B cell (primary cell): ENCODE data around the gene FHDC1. TPM values are rescaled to one million over a fixed set of nuclear protein-coding genes. Genes with fewer than 3 reads are reported as not detected.

Experiments
- ATAC-seq: fragments of 200-7000 bp; cut with Tn5 transposase; one replicate; pipeline ENCODE4 v1.10.0; 2021; ENCODE audit warnings: low read depth, mild to moderate bottlenecking, moderate number of reproducible peaks, moderate library complexity
- CTCF ChIA-PET: fragments of 350-600 bp; sonication (Branson Sonifier 250); formaldehyde crosslinking; loops from one replicate; lab custom pipeline; 2021; ENCODE audit warnings: antibody characterized with exemption, inconsistent platforms; lab: Charles Lee
- POLR2A ChIA-PET: fragments of 350-600 bp; sonication (Branson Sonifier 250); formaldehyde crosslinking; loops from one replicate; lab custom pipeline; 2021; ENCODE audit warnings: antibody characterized with exemption; lab: Charles Lee
- DNase-seq: peaks from one replicate; pipeline ENCODE4 v3.0.0; 2013
- H2AFZ ChIP-seq: 2 replicates; pipeline ENCODE4 v1.6.1; 2012; ENCODE audit warnings: mild to moderate bottlenecking, low read depth, low read length; ENCODE audit not compliant: insufficient read depth, poor library complexity, severe bottlenecking
- H3K27ac ChIP-seq, 2 donors: 1 replicate in 1 of 2; 2 replicates in 1 of 2; pipeline ENCODE4 v1.5.1; 2012 to 2013; ENCODE audit warnings: low read length in 2 of 2, mild to moderate bottlenecking in 2 of 2, moderate library complexity in 1 of 2
- H3K27me3 ChIP-seq, 4 experiments: fragments of 200-600 bp in 1 of 4; sonication (generic) in 1 of 4; replicated peaks in 1 of 4; 1 replicate in 2 of 4; 2 replicates in 2 of 4; pipeline versions ENCODE4 v1.6.1 to v1.7.0; 2013 to 2016; ENCODE audit warnings: low read length in 3 of 4, mild to moderate bottlenecking in 2 of 4, mixed read lengths in 1 of 4, moderate library complexity in 1 of 4; ENCODE audit not compliant: insufficient read depth in 4 of 4, control insufficient read depth in 3 of 4; ENCODE audit errors: control extremely low read depth in 1 of 4
- H3K36me3 ChIP-seq, 2 experiments: replicated peaks in 1 of 2; 1 replicate in 1 of 2; 2 replicates in 1 of 2; pipeline versions ENCODE4 v1.6.1 to v1.7.1; 2013; ENCODE audit warnings: low read length in 1 of 2; ENCODE audit not compliant: insufficient read depth in 2 of 2, control insufficient read depth in 1 of 2; ENCODE audit errors: control extremely low read depth in 1 of 2, extremely low read depth in 1 of 2
- H3K4me1 ChIP-seq, 2 donors: fragments of 200-600 bp in 1 of 2; sonication (generic) in 1 of 2; 1 replicate in 1 of 2; 2 replicates in 1 of 2; pipeline versions ENCODE4 v1.5.1 to v1.6.1; 2013 to 2017; ENCODE audit warnings: low read length in 2 of 2; ENCODE audit not compliant: control insufficient read depth in 2 of 2, insufficient read depth in 2 of 2
- H3K4me2 ChIP-seq: replicated peaks from 2 replicates; pipeline ENCODE3; 2012; ENCODE audit warnings: mild to moderate bottlenecking, low read depth, low read length; ENCODE audit not compliant: poor library complexity, severe bottlenecking
- H3K4me3 ChIP-seq, 5 experiments: fragments of 200-600 bp in 1 of 5; sonication (generic) in 1 of 5; 1 replicate in 3 of 5; 2 replicates in 2 of 5; pipeline versions ENCODE4 v1.5.1 to v1.7.0; 2011 to 2016; ENCODE audit warnings: low read length in 4 of 5, mild to moderate bottlenecking in 4 of 5, low read depth in 2 of 5, control low read depth in 1 of 5, moderate library complexity in 1 of 5; ENCODE audit not compliant: insufficient read depth in 1 of 5; ENCODE audit errors: control extremely low read depth in 1 of 5, extremely low read depth in 1 of 5
- H3K79me2 ChIP-seq: fragments of 200-600 bp; sonication (generic); one replicate; pipeline ENCODE4 v1.6.0; 2016; ENCODE audit warnings: low read length; ENCODE audit not compliant: control insufficient read depth, insufficient read depth
- H3K9ac ChIP-seq: fragments of 200-600 bp; sonication (generic); 2 replicates; pipeline ENCODE4 v1.6.1; 2017; ENCODE audit warnings: mild to moderate bottlenecking, low read length, moderate library complexity
- H3K9me3 ChIP-seq, 3 donors: one replicate each; pipeline versions ENCODE4 v1.6.1 to v1.7.1; 2013; ENCODE audit warnings: low read length in 2 of 3; ENCODE audit not compliant: control insufficient read depth in 2 of 3, insufficient read depth in 1 of 3; ENCODE audit errors: control extremely low read depth in 1 of 3
- H4K20me1 ChIP-seq: 2 replicates; pipeline ENCODE4 v1.6.0; 2012; ENCODE audit warnings: mild to moderate bottlenecking, low read length; ENCODE audit not compliant: insufficient read depth, control insufficient read depth, poor library complexity, severe bottlenecking
- H3K27ac Mint-ChIP-seq: one replicate; pipeline ENCODE4 v1.8.0; 2021; ENCODE audit warnings: mixed read lengths
- H3K27me3 Mint-ChIP-seq: one replicate; pipeline ENCODE4 v1.8.0; 2021; ENCODE audit warnings: mixed read lengths
- H3K4me1 Mint-ChIP-seq: one replicate; pipeline ENCODE4 v1.8.0; 2021; ENCODE audit warnings: mixed read lengths
- H3K4me3 Mint-ChIP-seq: one replicate; pipeline ENCODE4 v1.8.0; 2021; ENCODE audit warnings: mixed read lengths
- H3K9me3 Mint-ChIP-seq: one replicate; pipeline ENCODE4 v1.8.0; 2022; ENCODE audit warnings: mixed read lengths; ENCODE audit not compliant: insufficient read depth
- EZH2 ChIP-seq: IDR thresholded peaks from 2 replicates; pipeline ENCODE4 v1.6.1; 2012; ENCODE audit warnings: borderline replicate concordance, low read depth, mild to moderate bottlenecking, moderate library complexity, low read length; ENCODE audit not compliant: insufficient read depth, poor library complexity, severe bottlenecking
- WGBS: methylation state at CpG from one replicate; pipeline ENCODE4 v1.1.5; 2013; ENCODE audit warnings: missing lambda C conversion rate; ENCODE audit not compliant: insufficient coverage; 5-methylcytosine and 5-hydroxymethylcytosine counted together
- intact Hi-C: fragments of 100-400 bp; cut with micrococcal nuclease; formaldehyde crosslinking; loops from one replicate; pipeline ENCODE4 v1.10.0; 2022
- polyA plus RNA-seq: library from polyadenylated mRNA; depleted of rRNA; stranded (reverse); fragments of >200 nt; gene quantifications from 2 replicates; pipeline ENCODE4 v1.2.3, GENCODE V29; 2012
- total RNA-seq, 2 donors: library from RNA; stranded (reverse); fragments of 120-200 nt in 1 of 2; gene quantifications; 1 replicate in 1 of 2; 2 replicates in 1 of 2; pipeline versions ENCODE4 v1.2.3 to v1.2.4, GENCODE V29; 2013 to 2022
- TF ChIP-seq, protein P1 (sequence below): fragments of 200-600 bp; IDR thresholded peaks from one replicate; pipeline ENCODE4 v1.8.0; 2022; ENCODE audit warnings: antibody characterized with exemption, mild to moderate bottlenecking

The FHDC1 gene
- total and polyA plus RNA-seq, 2 donors (not counting 1 experiment from before 2014, with no cell fraction given) = 0.13 to 0.57 TPM

DNA sequence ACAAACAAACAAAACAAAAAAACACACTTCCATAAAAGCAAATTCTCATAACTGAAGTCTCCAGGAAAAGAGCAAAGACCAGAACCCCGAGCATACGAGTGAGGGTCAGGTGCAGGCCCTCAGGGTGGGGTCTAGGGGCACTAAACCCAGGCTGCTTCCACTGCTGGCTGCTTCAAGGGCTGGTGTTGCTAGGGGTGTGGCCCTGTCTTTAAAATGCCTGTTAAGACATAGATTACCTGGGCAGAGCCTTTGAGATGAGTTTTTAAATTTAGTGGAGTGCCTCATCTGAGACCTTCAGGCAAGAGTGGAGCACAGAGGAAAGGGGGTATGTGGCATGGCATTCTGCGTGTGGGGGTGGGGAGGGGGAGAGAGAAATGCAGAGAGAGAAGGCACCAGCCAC, 87.0 kb downstream of the FHDC1 start:
- ChIA-PET CTCF (no interaction called here), POLR2A (no interaction called here)
- Mint-ChIP-seq H3K27ac (no peak overlapping the region), H3K27me3 (peaks cover 3% of the 10 kb centered on the region), H3K4me1 (peaks cover 3% of the 10 kb centered on the region), H3K9me3 (no peaks in the 10 kb centered on the region), H3K4me3 (no peak overlapping the region)
- H3K9ac ChIP-seq = no peak overlapping the region
- DNase-seq (no peak), ATAC-seq (no peak)
- no peaks in the 10 kb centered on the region for H3K27me3 ChIP-seq
- H3K36me3 ChIP-seq = no peaks in the 10 kb centered on the region
- no peak overlapping the region for H3K27ac ChIP-seq
- no peak overlapping the region for H3K4me3 ChIP-seq
- no peak overlapping the region for H3K4me2 ChIP-seq
- H4K20me1 ChIP-seq = no peaks in the 10 kb centered on the region
- WGBS = 78% methylated on average over 3 of the region's 3 CpGs
- peaks cover 0 to 7% of the 10 kb centered on the region in 2 donors for H3K4me1 ChIP-seq
- peaks cover 0 to 12% (median 0%) of the 10 kb centered on the region in 3 donors for H3K9me3 ChIP-seq
- TF ChIP-seq EZH2 = no peak
- TF ChIP-seq, protein P1, sequence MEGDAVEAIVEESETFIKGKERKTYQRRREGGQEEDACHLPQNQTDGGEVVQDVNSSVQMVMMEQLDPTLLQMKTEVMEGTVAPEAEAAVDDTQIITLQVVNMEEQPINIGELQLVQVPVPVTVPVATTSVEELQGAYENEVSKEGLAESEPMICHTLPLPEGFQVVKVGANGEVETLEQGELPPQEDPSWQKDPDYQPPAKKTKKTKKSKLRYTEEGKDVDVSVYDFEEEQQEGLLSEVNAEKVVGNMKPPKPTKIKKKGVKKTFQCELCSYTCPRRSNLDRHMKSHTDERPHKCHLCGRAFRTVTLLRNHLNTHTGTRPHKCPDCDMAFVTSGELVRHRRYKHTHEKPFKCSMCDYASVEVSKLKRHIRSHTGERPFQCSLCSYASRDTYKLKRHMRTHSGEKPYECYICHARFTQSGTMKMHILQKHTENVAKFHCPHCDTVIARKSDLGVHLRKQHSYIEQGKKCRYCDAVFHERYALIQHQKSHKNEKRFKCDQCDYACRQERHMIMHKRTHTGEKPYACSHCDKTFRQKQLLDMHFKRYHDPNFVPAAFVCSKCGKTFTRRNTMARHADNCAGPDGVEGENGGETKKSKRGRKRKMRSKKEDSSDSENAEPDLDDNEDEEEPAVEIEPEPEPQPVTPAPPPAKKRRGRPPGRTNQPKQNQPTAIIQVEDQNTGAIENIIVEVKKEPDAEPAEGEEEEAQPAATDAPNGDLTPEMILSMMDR = no peak
- H3K79me2 ChIP-seq = no peaks in the 10 kb centered on the region
- intact Hi-C loops = no loop called here
- no peak overlapping the region for H2AFZ ChIP-seq

DNA sequence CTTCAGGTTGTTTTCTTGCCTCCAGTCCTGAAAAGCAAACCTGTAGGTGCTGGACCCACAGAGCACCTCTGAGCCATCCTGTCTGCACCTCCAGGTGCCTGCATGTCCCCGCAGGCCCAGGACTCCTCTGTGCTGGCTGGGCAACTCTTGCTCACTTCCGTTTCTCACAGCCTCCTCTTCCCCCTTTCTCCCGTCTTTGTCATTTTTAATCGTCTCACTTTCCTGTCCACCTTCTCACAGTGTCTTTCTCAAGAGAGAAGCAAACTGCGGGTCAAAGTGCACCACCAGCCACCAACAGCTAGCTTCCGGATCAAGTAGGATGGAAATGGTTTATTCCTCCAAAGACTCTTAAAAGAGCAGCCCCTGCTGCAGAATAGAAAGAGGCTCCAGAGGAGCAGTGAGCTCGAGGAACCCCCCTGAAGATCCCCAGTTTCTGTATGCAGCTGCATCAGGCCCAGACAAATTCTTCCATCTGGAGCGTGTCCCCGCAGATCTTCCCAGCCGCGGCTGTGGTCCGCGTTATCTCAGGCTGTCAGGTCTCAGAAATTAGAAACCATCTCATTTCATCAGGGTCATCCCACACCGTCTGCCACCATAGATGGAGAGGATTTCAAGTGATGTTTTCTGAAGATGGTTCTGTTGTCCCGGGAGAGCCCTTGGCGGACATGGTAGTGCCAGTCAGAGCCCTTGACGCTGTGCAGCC, 87.7 kb downstream of the FHDC1 start:
- no peak for TF ChIP-seq EZH2
- H3K79me2 ChIP-seq = no peaks in the 10 kb centered on the region

More for the DNA sequence above, 87.7 kb downstream of the FHDC1 start:
- no peaks in the 10 kb centered on the region for H3K27me3 ChIP-seq
- H3K27ac ChIP-seq = no peak overlapping the region
- no peak overlapping the region for H3K27ac Mint-ChIP-seq
- ATAC-seq (no peak), DNase-seq (no peak)
- intact Hi-C loops = no loop called here
- H3K4me1 ChIP-seq = peaks cover 0 to 7% of the 10 kb centered on the region in 2 donors
- peaks cover 3% of the 10 kb centered on the region for H3K4me1 Mint-ChIP-seq
- no peak overlapping the region for H3K4me3 Mint-ChIP-seq
- no peak overlapping the region for H3K4me3 ChIP-seq
- H3K27me3 Mint-ChIP-seq = peaks cover 3% of the 10 kb centered on the region
- CTCF ChIA-PET = interaction anchor here (0.6 kb wide), 1 partner anchor 62 kb away, joined by 3 read pairs; no protein-coding TSS in a partner anchor
- no peak overlapping the region for H3K4me2 ChIP-seq
- no peak overlapping the region for H2AFZ ChIP-seq
- no peak overlapping the region for H3K9ac ChIP-seq
- H3K9me3 Mint-ChIP-seq = peaks cover 2% of the 10 kb centered on the region
- no peaks in the 10 kb centered on the region for H4K20me1 ChIP-seq
- POLR2A ChIA-PET = no interaction called here
- no peaks in the 10 kb centered on the region for H3K36me3 ChIP-seq
- 84% methylated on average over 13 of the region's 17 CpGs for WGBS
- peaks cover 0 to 14% (median 5%) of the 10 kb centered on the region in 3 donors for H3K9me3 ChIP-seq
